Activated CD4-positive, alpha-beta T cell treated with anti-CD3 and anti-CD28 coated beads for 36 hours (primary cell): ENCODE results near the gene OR2Y1. TPM values are rescaled to one million over a fixed set of nuclear protein-coding genes. Genes with fewer than 3 reads are reported as not detected.
"Not testable (repeated sequence)": the region's sequence is repeated elsewhere in the genome, so short reads cannot be mapped to it uniquely, and the experiment has no call there.

Source experiments
- ATAC-seq: fragments of 200-7000 bp; cut with Tn5 transposase; one replicate; pipeline ENCODE4 v1.10.0; 2021; ENCODE audit warnings: mild to moderate bottlenecking, moderate library complexity
- CTCF ChIA-PET: fragments of 350-600 bp; sonication (Branson Sonifier 250); formaldehyde crosslinking; loops from one replicate; lab custom pipeline; 2021; ENCODE audit warnings: antibody characterized with exemption; lab: Charles Lee
- POLR2A ChIA-PET: fragments of 350-600 bp; sonication (Branson Sonifier 250); formaldehyde crosslinking; loops from one replicate; lab custom pipeline; 2021; ENCODE audit warnings: antibody characterized with exemption, inconsistent platforms; lab: Charles Lee
- DNase-seq: peaks from one replicate; pipeline ENCODE4 v3.0.0-alpha.2; 2020
- H3K27ac Mint-ChIP-seq: one replicate; pipeline ENCODE4 v1.8.0; 2021; ENCODE audit warnings: mixed read lengths
- H3K27me3 Mint-ChIP-seq: one replicate; pipeline ENCODE4 v1.8.0; 2021; ENCODE audit warnings: mixed read lengths
- H3K36me3 Mint-ChIP-seq: one replicate; pipeline ENCODE4 v1.8.0; 2021; ENCODE audit warnings: low read depth, mixed read lengths
- H3K4me1 Mint-ChIP-seq: one replicate; pipeline ENCODE4 v1.8.0; 2021; ENCODE audit warnings: mixed read lengths
- H3K4me3 Mint-ChIP-seq: one replicate; pipeline ENCODE4 v1.8.0; 2021; ENCODE audit warnings: mild to moderate bottlenecking, moderate library complexity, mixed read lengths
- H3K9me3 Mint-ChIP-seq: one replicate; pipeline ENCODE4 v1.8.0; 2021; ENCODE audit warnings: low read depth, mixed read lengths
- intact Hi-C, 2 experiments: fragments of 100-400 bp; cut with DNase I in 1 of 2; cut with micrococcal nuclease in 1 of 2; formaldehyde crosslinking; loops; one replicate each; pipeline versions ENCODE4 v1.14.2 to v1.15.1; 2022 to 2024; cut with DNase I, micrococcal nuclease
- total RNA-seq, 2 experiments: library from RNA; stranded (reverse); gene quantifications; one replicate each; pipeline ENCODE4 v1.2.3, GENCODE V29; 2021

The OR2Y1 gene
- total RNA-seq, 2 experiments from 2014 or later: not detected

DNA sequence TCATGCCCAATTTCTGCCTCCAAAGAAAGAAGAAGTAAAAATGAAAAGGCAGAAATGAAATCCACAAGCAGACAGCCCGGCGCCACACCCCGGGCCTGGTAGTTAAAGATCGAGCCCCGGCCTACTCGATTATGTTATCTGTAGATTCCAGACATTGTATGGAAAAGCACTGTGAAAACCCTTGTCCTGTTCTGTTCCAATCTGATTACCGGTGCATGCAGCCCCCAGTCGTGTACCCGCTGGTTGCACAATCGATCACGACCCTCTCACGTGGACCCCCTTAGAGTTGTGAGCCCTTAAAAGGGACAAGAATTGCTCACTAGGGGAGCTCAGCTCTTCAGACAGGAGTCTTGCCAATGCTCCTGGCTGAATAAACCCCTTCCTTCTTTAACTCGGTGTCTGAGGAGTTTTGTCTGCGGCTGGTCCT, 42.1 kb upstream of the OR2Y1 start:
- not testable (repeated sequence) for H3K27ac Mint-ChIP-seq, H3K27me3 Mint-ChIP-seq, H3K9me3 Mint-ChIP-seq, H3K36me3 Mint-ChIP-seq, ATAC-seq, H3K4me3 Mint-ChIP-seq, DNase-seq
- peaks cover 19% of the 10 kb centered on the region for H3K4me1 Mint-ChIP-seq
- ChIA-PET POLR2A (interaction anchor here (0.6 kb wide), 1 partner anchor 267 kb away, joined by 3 read pairs; no protein-coding TSS in a partner anchor), CTCF (interaction anchor here (1.2 kb wide), 1 partner anchor 87 kb away, joined by 3 read pairs; no protein-coding TSS in a partner anchor)
- intact Hi-C loops: loop anchor here (10.0 kb wide), 2 partner anchors 53 to 273 kb away; no protein-coding TSS in a partner anchor

DNA sequence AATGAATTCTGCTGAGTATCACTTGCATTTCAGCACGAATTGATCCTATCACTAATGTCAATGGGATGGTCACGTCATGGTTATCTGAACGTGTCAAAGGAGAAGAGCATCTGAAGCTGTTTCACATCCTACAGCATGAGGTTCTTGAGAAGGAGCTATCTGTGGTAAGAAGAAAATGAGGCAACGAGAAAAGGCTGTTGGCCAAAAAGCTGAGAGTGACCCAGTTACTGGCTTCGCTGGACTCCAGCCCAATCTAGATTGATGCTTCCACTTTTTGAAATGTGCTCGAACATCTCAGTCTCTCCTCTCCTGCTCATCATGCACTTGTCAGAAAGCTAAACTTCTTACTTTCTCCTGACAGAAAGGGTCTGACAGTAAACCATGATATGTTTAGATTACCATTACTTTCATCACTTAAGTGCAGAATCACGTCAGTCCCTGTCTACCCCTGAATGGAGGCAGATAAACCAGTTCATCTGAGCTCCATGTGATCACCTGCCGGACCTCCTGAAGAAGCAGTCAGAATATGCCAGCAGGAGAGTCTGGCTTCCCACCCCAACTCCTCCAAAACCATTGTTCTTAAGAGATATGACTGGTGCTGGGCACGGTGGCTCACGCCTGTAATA, 40.2 kb upstream of the OR2Y1 start:
- Mint-ChIP-seq H3K27ac (no peak overlapping the region), H3K4me1 (peaks cover 5% of the 10 kb centered on the region), H3K36me3 (no peaks in the 10 kb centered on the region), H3K4me3 (no peak overlapping the region), H3K9me3 (no peaks in the 10 kb centered on the region), H3K27me3 (peaks cover 3% of the 10 kb centered on the region)
- intact Hi-C loops: loop anchor here (10.0 kb wide), 2 partner anchors 55 to 275 kb away; no protein-coding TSS in a partner anchor
- ATAC-seq (no peak), DNase-seq (no peak)
- ChIA-PET CTCF (interaction anchor here (0.9 kb wide), 1 partner anchor 10 kb away, joined by 3 read pairs; no protein-coding TSS in a partner anchor), POLR2A (no interaction called here)

DNA sequence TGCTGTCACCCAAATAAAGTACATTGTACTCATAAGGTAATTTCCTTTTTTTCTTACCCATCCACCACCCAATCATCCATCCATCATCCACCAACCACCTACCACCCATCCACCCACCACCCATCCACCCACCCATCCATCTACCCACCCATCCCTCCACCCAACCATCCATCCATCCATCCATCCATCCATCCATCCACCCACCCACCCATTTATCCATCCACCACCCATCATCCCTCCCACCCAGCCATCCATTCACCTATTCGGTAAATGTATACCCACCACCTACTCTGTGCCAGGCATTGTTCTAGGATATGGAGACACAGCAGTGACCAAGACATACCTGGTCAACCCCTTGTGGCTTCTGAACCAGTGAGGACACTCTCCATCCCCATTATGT, 37.6 kb upstream of the OR2Y1 start:
- CTCF ChIA-PET: no interaction called here
- no peaks in the 10 kb centered on the region for H3K36me3 Mint-ChIP-seq
- H3K27me3 Mint-ChIP-seq: peaks cover 11% of the 10 kb centered on the region
- no peak for DNase-seq
- H3K9me3 Mint-ChIP-seq: peaks cover 9% of the 10 kb centered on the region
- ATAC-seq: no peak
- H3K4me3 Mint-ChIP-seq: no peak overlapping the region
- POLR2A ChIA-PET: no interaction called here
- no peaks in the 10 kb centered on the region for H3K4me1 Mint-ChIP-seq
- H3K27ac Mint-ChIP-seq: no peak overlapping the region
- intact Hi-C loops: no loop called here

DNA sequence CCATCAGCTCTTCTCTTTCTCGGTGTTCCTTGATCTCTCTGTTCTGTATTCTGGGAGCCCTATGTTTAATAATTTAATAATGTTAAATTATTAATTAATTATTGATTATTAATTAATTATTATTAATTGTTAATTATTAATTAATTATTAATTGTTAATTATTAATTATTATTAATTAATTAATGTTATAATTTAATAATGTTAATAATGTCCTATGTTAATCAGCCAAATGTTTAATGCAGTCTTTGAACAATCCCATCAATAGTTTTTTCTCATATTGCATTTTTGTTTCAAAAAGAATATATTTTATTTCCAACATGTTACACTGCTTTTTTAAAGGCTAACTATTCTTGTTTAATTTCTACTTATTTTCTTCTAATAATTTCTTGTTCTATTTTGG, 36.5 kb upstream of the OR2Y1 start:
- DNase-seq (no peak), ATAC-seq (no peak)
- Mint-ChIP-seq H3K36me3 (no peaks in the 10 kb centered on the region), H3K4me3 (no peak overlapping the region), H3K27me3 (peaks cover 11% of the 10 kb centered on the region), H3K27ac (no peak overlapping the region), H3K4me1 (no peaks in the 10 kb centered on the region), H3K9me3 (peaks cover 13% of the 10 kb centered on the region)
- intact Hi-C loops: no loop called here
- ChIA-PET CTCF (no interaction called here), POLR2A (no interaction called here)

DNA sequence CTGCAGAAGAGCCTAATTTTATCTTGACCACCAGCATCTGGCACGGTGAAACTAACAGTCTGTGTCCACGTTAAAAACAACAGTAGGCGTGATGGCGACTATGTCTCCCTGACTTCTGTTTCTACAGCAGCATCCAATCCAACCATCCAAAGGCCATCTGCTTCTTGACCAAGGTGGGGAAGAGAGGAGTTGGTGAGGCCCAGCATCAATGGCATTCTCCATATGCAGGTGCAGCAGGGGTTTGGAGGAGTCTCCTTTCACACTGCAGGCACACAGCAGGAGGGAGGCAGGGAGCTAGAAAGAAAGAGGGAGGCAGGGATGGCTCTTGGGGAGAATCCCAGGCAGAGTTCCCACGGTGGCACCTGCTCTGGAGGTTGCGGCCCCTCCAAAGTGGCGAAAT, 35.8 kb upstream of the OR2Y1 start:
- ChIA-PET CTCF (no interaction called here), POLR2A (no interaction called here)
- no peaks in the 10 kb centered on the region for H3K4me1 Mint-ChIP-seq
- DNase-seq (no peak), ATAC-seq (no peak)
- peaks cover 11% of the 10 kb centered on the region for H3K27me3 Mint-ChIP-seq
- H3K27ac Mint-ChIP-seq: no peak overlapping the region
- no peaks in the 10 kb centered on the region for H3K36me3 Mint-ChIP-seq
- H3K9me3 Mint-ChIP-seq: peaks cover 13% of the 10 kb centered on the region
- no peak overlapping the region for H3K4me3 Mint-ChIP-seq
- intact Hi-C loops: no loop called here

- intact Hi-C loops: no loop called here
- no peaks in the 10 kb centered on the region for H3K4me1 Mint-ChIP-seq
- ATAC-seq (no peak), DNase-seq (no peak)
- H3K9me3 Mint-ChIP-seq: peaks cover 15% of the 10 kb centered on the region
- no peak overlapping the region for H3K4me3 Mint-ChIP-seq
- no peaks in the 10 kb centered on the region for H3K36me3 Mint-ChIP-seq
- peaks cover 11% of the 10 kb centered on the region for H3K27me3 Mint-ChIP-seq
- no peak overlapping the region for H3K27ac Mint-ChIP-seq
- ChIA-PET POLR2A (no interaction called here), CTCF (interaction anchor here (0.7 kb wide), 1 partner anchor 456 kb away, joined by 3 read pairs; no protein-coding TSS in a partner anchor)
Measured at GRCh38 chr5:180771839-180772238, 32.0 kb upstream of the OR2Y1 start.

DNA sequence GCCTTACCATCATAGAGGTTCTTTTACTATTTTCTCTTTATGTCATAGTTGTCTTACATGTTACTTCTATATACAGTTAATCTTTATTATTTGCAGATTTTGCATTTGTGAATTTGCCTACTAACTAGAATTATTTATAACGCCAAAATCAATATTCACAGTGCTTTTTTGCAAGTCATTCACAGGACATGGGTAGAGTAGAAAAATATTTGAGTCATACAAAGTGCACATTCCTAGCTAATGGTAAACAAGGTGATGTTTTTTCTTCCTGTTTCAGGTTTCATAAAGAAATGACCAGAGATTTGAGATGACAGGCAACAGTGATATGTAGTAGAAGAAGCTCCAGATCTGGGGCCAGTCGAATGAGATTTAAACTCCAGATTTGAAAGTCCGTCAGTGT, 30.0 kb upstream of the OR2Y1 start:
- ATAC-seq: no peak
- no peak overlapping the region for H3K27ac Mint-ChIP-seq
- intact Hi-C loops: no loop called here
- no peak overlapping the region for H3K4me3 Mint-ChIP-seq
- no peak for DNase-seq
- peaks cover 11% of the 10 kb centered on the region for H3K27me3 Mint-ChIP-seq
- peaks cover 15% of the 10 kb centered on the region for H3K9me3 Mint-ChIP-seq
- ChIA-PET POLR2A (no interaction called here), CTCF (no interaction called here)
- no peaks in the 10 kb centered on the region for H3K4me1 Mint-ChIP-seq
- H3K36me3 Mint-ChIP-seq: no peaks in the 10 kb centered on the region

DNA sequence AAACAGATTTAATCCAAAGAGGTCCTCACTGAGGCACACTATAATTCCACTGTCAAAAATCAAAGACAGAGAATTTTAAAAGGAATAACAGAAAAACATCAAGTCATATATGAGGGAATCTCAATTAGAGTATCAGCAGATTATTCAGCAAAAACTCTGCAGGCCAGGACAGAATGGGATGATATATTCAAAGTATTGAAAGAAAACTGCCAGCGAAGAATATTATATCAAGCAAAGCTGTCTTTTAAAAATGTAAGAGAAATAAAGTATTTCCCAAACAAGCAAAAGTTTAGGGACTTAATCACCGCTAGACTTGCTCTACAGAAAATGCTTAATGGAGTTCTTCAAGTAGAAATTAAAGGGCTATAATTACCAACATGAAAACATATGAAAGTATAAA, 15.7 kb upstream of the OR2Y1 start:
- H3K27ac Mint-ChIP-seq: no peak overlapping the region
- no peak overlapping the region for H3K4me3 Mint-ChIP-seq
- no peaks in the 10 kb centered on the region for H3K36me3 Mint-ChIP-seq
- no peaks in the 10 kb centered on the region for H3K4me1 Mint-ChIP-seq
- ChIA-PET CTCF (no interaction called here), POLR2A (no interaction called here)
- peaks cover 14% of the 10 kb centered on the region for H3K27me3 Mint-ChIP-seq
- peaks cover 16% of the 10 kb centered on the region for H3K9me3 Mint-ChIP-seq
- no peak for DNase-seq
- intact Hi-C loops: no loop called here
- no peak for ATAC-seq

DNA sequence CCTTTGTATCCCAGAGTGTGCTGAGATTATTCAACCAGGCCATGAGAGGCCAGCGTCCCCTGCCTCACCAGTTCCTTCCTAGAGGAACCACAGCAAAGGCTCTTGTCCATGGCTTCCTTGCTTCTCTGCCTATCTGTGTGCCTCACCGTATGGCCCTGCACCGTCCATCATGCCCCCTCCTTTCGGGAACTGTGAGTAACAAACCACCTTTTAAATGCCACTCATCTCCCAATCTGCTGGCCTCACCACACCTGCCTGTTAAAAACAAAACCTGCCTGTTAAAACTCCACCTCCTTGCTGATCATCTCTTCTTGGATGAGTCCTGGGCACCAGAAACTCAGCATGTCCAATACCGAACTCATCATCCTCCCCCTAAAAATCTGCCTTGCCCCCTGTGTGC, 4.4 kb upstream of the OR2Y1 start:
- no peak for ATAC-seq
- H3K27me3 Mint-ChIP-seq: peaks cover 15% of the 10 kb centered on the region
- no peaks in the 10 kb centered on the region for H3K36me3 Mint-ChIP-seq
- CTCF ChIA-PET: no interaction called here
- intact Hi-C loops: no loop called here
- POLR2A ChIA-PET: no interaction called here
- no peak overlapping the region for H3K27ac Mint-ChIP-seq
- no peaks in the 10 kb centered on the region for H3K4me1 Mint-ChIP-seq
- no peaks in the 10 kb centered on the region for H3K9me3 Mint-ChIP-seq
- no peak for DNase-seq
- H3K4me3 Mint-ChIP-seq: no peak overlapping the region

DNA sequence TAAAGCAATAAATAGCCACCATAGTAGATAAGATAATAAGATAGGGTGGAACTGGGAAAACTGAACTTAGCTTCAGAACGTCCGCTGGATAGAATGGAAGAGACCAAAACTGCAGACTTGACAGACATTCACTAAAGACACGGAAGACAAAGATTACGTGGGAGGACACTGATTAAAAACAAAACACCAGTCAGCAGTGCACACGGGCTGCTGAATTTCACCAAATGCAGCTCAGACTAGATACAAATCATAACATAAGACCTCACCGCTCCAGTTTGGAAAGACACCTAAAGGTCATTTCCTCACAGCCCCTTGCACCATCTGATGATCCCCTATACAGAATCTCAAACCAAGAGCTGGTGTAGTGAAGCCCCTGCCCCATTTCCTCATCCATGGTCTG, 2.9 kb upstream of the OR2Y1 start:
- POLR2A ChIA-PET: no interaction called here
- H3K4me1 Mint-ChIP-seq: no peaks in the 10 kb centered on the region
- ATAC-seq (no peak), DNase-seq (no peak)
- CTCF ChIA-PET: interaction anchor here (1.0 kb wide), 1 partner anchor 24 kb away, joined by 3 read pairs; no protein-coding TSS in a partner anchor
- intact Hi-C loops: no loop called here
- peaks cover 19% of the 10 kb centered on the region for H3K27me3 Mint-ChIP-seq
- H3K27ac Mint-ChIP-seq: no peak overlapping the region
- H3K36me3 Mint-ChIP-seq: no peaks in the 10 kb centered on the region
- H3K9me3 Mint-ChIP-seq: no peaks in the 10 kb centered on the region
- no peak overlapping the region for H3K4me3 Mint-ChIP-seq

DNA sequence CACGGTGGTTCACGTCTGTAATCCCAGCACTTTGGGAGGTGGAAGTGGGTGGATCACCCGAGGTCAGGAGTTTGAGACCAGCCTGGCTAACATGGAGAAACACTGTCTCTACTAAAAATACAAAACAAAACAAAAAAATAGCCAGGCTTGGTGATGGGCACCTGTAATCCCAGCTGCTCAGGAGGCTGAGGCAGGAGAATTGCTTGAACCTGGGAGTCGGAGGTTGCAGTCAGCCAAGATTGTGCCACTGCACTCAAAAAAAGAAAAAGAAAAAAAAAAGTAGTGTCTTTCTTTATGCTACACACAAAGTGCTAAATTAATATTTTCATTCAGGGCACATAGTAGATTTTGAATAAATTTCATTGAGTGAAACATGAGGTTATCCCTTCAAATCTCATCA, 1.1 kb upstream of the OR2Y1 start:
- H3K9me3 Mint-ChIP-seq: not testable (repeated sequence)
- CTCF ChIA-PET: interaction anchor here (0.6 kb wide), 1 partner anchor 303 kb away, joined by 3 read pairs; no protein-coding TSS in a partner anchor

DNA sequence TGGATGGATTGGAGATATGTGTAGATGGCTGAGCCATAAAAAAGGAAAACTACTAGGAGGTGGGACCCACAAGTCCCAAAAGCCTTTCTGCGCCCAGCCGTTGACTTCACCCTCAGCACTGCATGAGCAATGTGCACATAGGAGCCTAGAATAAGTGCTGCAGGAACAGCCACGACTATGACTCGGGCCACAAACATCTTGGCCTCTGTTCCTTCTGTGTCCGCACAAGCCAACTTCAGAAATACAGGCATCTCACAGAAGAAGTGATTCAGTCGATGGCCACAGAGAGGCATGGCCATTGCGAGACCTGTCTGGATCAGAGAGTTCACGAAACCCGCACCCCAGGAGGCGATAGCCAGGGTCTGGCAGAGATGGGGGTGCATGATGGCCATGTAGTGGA, 587 bp downstream of the OR2Y1 start:
- Mint-ChIP-seq H3K4me3 (no peak overlapping the region), H3K4me1 (no peaks in the 10 kb centered on the region), H3K27ac (no peak overlapping the region), H3K27me3 (peaks cover 24% of the 10 kb centered on the region), H3K9me3 (no peaks in the 10 kb centered on the region), H3K36me3 (no peaks in the 10 kb centered on the region)
- ChIA-PET POLR2A (no interaction called here), CTCF (interaction anchor here (0.6 kb wide), 1 partner anchor 34 kb away, joined by 3 read pairs; no protein-coding TSS in a partner anchor)
- intact Hi-C loops: no loop called here
- DNase-seq: no peak
- ATAC-seq: no peak

More for the DNA sequence above, 1.1 kb upstream of the OR2Y1 start:
- H3K36me3 Mint-ChIP-seq, H3K4me3 Mint-ChIP-seq, POLR2A ChIA-PET, intact Hi-C loops, ATAC-seq, H3K27ac Mint-ChIP-seq, H3K4me1 Mint-ChIP-seq, DNase-seq: not testable (repeated sequence)
- H3K27me3 Mint-ChIP-seq: peaks cover 23% of the 10 kb centered on the region
